Transverse colon (tissue), 4 donors: Measurements from ENCODE around the gene GJD3. TPM values are rescaled to one million over a fixed set of nuclear protein-coding genes. Genes with fewer than 3 reads are reported as not detected.

ENCODE experiments used
- DNase-seq: peaks from one replicate; pipeline ENCODE4 v3.0.0-alpha.2; 2019
- H3K27ac ChIP-seq, 4 donors: fragments of 200-600 bp; sonication (generic); 2 replicates each; pipeline ENCODE4 v1.5.1; 2016 to 2018; ENCODE audit warnings: inconsistent platforms in 4 of 4
- H3K27me3 ChIP-seq: fragments of 200-600 bp; sonication (generic); 2 replicates; pipeline ENCODE4 v1.5.1; 2017; ENCODE audit warnings: inconsistent platforms
- H3K36me3 ChIP-seq, 4 donors: fragments of 200-600 bp; sonication (generic); 2 replicates each; pipeline ENCODE4 v1.5.1; 2017 to 2019; ENCODE audit warnings: inconsistent platforms in 4 of 4
- H3K4me1 ChIP-seq, 4 donors: fragments of 200-600 bp; sonication (generic); 2 replicates each; pipeline ENCODE4 v1.5.1; 2017 to 2020; ENCODE audit warnings: inconsistent platforms in 4 of 4
- H3K4me3 ChIP-seq, 4 donors: fragments of 200-600 bp; sonication (generic); 1 replicate in 1 of 4; 2 replicates in 3 of 4; pipeline versions ENCODE4 v1.5.1 to v1.6.1; 2017 to 2019; ENCODE audit warnings: inconsistent platforms in 4 of 4
- H3K9me3 ChIP-seq, 2 donors: fragments of 200-600 bp; sonication (generic); 2 replicates each; pipeline ENCODE4 v1.5.1; 2017 to 2019; ENCODE audit warnings: inconsistent platforms in 2 of 2
- EP300 ChIP-seq: sonication (generic); formaldehyde crosslinking; IDR thresholded peaks from one replicate; pipeline ENCODE4 v1.6.1; 2017; ENCODE audit warnings: antibody characterized with exemption, low read depth
- POLR2A ChIP-seq: fragments of 450-650 bp; IDR thresholded peaks from one replicate; pipeline ENCODE4 v1.6.1; 2016; ENCODE audit warnings: antibody characterized with exemption, mild to moderate bottlenecking, moderate library complexity
- POLR2AphosphoS5 ChIP-seq, 3 donors: sonication (generic); formaldehyde crosslinking; IDR thresholded peaks; one replicate each; pipeline ENCODE4 v1.6.1; 2016; ENCODE audit warnings: antibody characterized with exemption in 3 of 3
- WGBS, 2 donors: methylation state at CpG; one replicate each; pipeline ENCODE4 v1.1.5; 2018; ENCODE audit warnings: low coverage in 1 of 2; 5-methylcytosine and 5-hydroxymethylcytosine counted together
- in situ Hi-C, 4 donors: fragments of 200-750 bp; cut with MboI; loops; one replicate each; pipeline versions ENCODE4 v1.15.0 to v1.15.1; 2017; ENCODE audit warnings: low sequenced_read_pairs in 3 of 4, low pct_ligation_motif_present in 1 of 4, low pct_unique_long_range_greater_than_20kb in 1 of 4
- intact Hi-C: fragments of 100-400 bp; cut with DNase I; formaldehyde crosslinking; loops from one replicate; pipeline ENCODE4 v1.15.1; 2023; ENCODE audit warnings: low total_unique reads
- total RNA-seq, 4 donors: library from RNA; depleted of rRNA; stranded (reverse); fragments of >200 nt; gene quantifications; one replicate each; pipeline ENCODE4 v1.1.0, GENCODE V29; 2016
- TF ChIP-seq, protein P1 (sequence below), 5 experiments: fragments of 200-600 bp in 3 of 5; fragments of 450-650 bp in 2 of 5; sonication (generic) in 3 of 5; IDR thresholded peaks; 1 replicate in 2 of 5; 2 replicates in 3 of 5; pipeline ENCODE4 v1.5.1; 2016 to 2017; ENCODE audit warnings: antibody characterized with exemption in 5 of 5, inconsistent platforms in 3 of 5, mild to moderate bottlenecking in 2 of 5, moderate library complexity in 1 of 5

The GJD3 gene
- total RNA-seq, 4 donors from 2014 or later = not detected

DNA sequence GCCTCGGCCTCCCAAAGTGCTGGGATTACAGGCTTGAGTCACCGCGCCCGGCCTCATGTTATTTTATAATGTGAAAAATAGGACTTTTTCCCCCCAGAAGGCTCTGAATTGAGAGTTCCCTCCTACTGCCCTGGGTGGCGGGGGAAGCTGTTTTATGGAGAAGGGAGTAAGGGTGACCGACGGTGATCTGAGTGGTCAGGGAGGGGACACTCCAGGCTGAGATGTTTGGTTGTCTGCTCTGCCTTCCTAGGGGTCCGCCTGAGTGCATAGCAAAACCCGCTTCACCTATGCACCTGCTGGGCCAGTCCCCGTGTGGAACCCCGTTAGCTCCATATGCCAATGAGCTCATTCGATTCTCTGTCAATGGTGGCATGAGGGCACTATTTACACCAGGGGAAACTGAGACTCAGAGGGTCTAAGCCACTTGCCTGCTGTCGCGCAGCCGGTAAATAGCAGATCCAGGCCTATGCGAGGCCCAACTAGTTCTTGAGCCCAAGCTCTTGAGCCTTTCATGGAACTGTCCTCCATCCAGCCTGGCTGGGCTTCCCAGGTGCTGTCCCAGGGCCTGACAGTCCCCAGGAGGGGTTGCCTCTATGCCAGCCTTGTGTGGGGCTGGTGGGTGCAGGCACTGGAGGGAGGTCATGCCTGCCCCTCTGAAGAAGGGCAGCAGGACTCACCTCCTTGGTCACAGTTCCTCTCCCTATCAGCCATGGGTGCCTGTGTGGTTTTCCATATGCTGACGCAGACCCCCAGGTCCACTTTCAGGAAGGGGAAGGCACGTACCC lies 1.7 kb upstream of the GJD3 start:
- Histone ChIP-seq H3K36me3 (no peaks in the 10 kb centered on the region), H3K27ac (no peak overlapping the region), H3K27me3 (no peaks in the 10 kb centered on the region), H3K4me1 (peaks cover 6 to 12% (median 8%) of the 10 kb centered on the region in 4 donors), H3K9me3 (no peaks in the 10 kb centered on the region), H3K4me3 (no peak overlapping the region)
- WGBS, 2 donors = 93% methylated on average over 3 to 18 of the region's 18 CpGs
- TF ChIP-seq, protein P1, sequence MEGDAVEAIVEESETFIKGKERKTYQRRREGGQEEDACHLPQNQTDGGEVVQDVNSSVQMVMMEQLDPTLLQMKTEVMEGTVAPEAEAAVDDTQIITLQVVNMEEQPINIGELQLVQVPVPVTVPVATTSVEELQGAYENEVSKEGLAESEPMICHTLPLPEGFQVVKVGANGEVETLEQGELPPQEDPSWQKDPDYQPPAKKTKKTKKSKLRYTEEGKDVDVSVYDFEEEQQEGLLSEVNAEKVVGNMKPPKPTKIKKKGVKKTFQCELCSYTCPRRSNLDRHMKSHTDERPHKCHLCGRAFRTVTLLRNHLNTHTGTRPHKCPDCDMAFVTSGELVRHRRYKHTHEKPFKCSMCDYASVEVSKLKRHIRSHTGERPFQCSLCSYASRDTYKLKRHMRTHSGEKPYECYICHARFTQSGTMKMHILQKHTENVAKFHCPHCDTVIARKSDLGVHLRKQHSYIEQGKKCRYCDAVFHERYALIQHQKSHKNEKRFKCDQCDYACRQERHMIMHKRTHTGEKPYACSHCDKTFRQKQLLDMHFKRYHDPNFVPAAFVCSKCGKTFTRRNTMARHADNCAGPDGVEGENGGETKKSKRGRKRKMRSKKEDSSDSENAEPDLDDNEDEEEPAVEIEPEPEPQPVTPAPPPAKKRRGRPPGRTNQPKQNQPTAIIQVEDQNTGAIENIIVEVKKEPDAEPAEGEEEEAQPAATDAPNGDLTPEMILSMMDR (IDR thresholded peaks at IDR 0.05) = no peak
- TF ChIP-seq POLR2A (no peak), POLR2AphosphoS5 (IDR thresholded peaks at IDR 0.05) (no peak), EP300 (no peak)
- in situ Hi-C loops (loop anchor here in 2 of 4 donors (10.0 kb wide), 2 partner anchors 49 to 169 kb away; partner anchors contain the start of gene TOP2A (in 1 of the 2)), intact Hi-C loops (no loop called here)
- DNase-seq = no peak

- no peak overlapping the region for H3K27ac ChIP-seq
- no peaks in the 10 kb centered on the region for H3K36me3 ChIP-seq
- H3K9me3 ChIP-seq = no peaks in the 10 kb centered on the region
- DNase-seq = no peak
- no peak overlapping the region for H3K4me3 ChIP-seq
- WGBS, 2 donors = 84 to 89% methylated on average over 6 to 9 of the region's 9 CpGs
- no peaks in the 10 kb centered on the region for H3K27me3 ChIP-seq
- H3K4me1 ChIP-seq = peaks cover 6 to 12% (median 8%) of the 10 kb centered on the region in 4 donors
- TF ChIP-seq POLR2AphosphoS5 (IDR thresholded peaks at IDR 0.05) (no peak), EP300 (no peak)
- TF ChIP-seq, protein P1 (IDR thresholded peaks at IDR 0.05) = no peak
- in situ Hi-C loops (loop anchor here in 2 of 4 donors (10.0 kb wide), 2 partner anchors 50 to 170 kb away; partner anchors contain the start of gene TOP2A (in 1 of the 2)), intact Hi-C loops (loop anchor here (5.0 kb wide), 2 partner anchors 52 to 1727 kb away; partner anchors contain the start of gene TOP2A)
Observed at GRCh38 chr17:40364906-40365305, 369 bp upstream of the GJD3 start.

DNA sequence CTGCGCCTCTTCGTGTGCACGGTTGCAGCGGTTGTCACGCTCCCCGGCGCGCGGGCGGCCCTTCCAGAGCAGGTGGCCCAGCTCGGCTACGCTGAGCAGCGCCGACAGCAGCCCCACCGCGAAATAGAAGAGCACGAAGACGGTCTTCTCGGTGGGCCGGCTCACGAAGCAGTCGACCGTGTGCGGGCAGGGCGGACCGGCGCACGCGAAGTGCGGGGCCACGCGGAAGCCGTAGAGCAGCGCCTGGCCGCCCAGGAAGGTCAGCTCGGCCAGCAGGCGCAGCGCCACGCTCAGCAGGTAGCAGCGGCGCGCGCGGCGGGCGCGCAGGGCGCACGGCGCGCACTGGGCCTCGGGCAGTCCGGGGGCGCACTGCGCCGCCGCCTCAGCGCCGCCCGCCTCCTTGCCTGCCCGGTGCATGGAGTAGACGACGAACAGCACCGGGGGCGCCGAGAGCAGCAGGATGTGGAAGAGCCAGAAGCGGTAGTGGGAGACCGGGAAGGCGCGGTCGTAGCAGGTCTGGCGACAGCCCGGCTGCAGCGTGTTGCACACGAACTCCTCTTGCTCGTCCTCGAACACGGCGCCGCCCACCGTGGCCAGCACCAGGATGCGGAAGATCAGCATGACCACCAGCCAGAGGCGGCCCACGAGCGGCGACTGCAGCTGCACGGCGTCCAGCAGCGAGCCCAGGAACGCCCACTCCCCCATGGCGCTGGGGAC lies 1.3 kb downstream of the GJD3 start:
- no peak for TF ChIP-seq POLR2A
- no peak for TF ChIP-seq POLR2AphosphoS5 (IDR thresholded peaks at IDR 0.05)
- TF ChIP-seq, protein P1 (IDR thresholded peaks at IDR 0.05) = no peak
- no peak for TF ChIP-seq EP300
- DNase-seq = peak; percentile 18
- Histone ChIP-seq H3K27ac (peak overlapping the region in 3 of 4 donors; percentile 32 to 67 (median 34)), H3K4me1 (peaks cover 6 to 14% (median 12%) of the 10 kb centered on the region in 4 donors), H3K9me3 (no peaks in the 10 kb centered on the region), H3K4me3 (peak overlapping the region; percentile 9 to 54 (median 50)), H3K27me3 (no peaks in the 10 kb centered on the region), H3K36me3 (no peaks in the 10 kb centered on the region)
- intact Hi-C loops = loop anchor here (5.0 kb wide), 2 partner anchors 54 to 1729 kb away; partner anchors contain the start of gene TOP2A
- in situ Hi-C loops = loop anchor here in 2 of 4 donors (10.0 kb wide), 2 partner anchors 52 to 172 kb away; partner anchors contain the start of gene TOP2A (in 1 of the 2)
- WGBS, 2 donors = 11% methylated on average over 46 of the region's 91 CpGs; no CpG with 5 or more reads in 1 of the 2 donors
